NT2/D1 (cell line): ENCODE data around the gene COL4A3.
A peak's percentile ranks its signal among the peaks of the same experiment; 100 is the strongest.

ENCODE experiments used
- DNase-seq: peaks from one replicate; pipeline ENCODE4 v3.0.0-alpha.2; 2011; ENCODE audit warnings: low read depth, low spot score
- H3K27me3 ChIP-seq: 2 replicates; pipeline ENCODE4 v1.6.0; 2011; ENCODE audit warnings: mild to moderate bottlenecking; ENCODE audit not compliant: insufficient read length, insufficient read depth
- H3K36me3 ChIP-seq: 2 replicates; pipeline ENCODE4 v1.6.1; 2011; ENCODE audit warnings: mild to moderate bottlenecking, low read length, mixed read lengths; ENCODE audit not compliant: insufficient read depth, insufficient read length
- H3K4me1 ChIP-seq: 2 replicates; pipeline ENCODE4 v1.5.1; 2011; ENCODE audit not compliant: insufficient read depth, insufficient read length
- H3K4me3 ChIP-seq: 2 replicates; pipeline ENCODE4 v1.5.1; 2011; ENCODE audit warnings: low read depth; ENCODE audit not compliant: insufficient read length
- H3K9ac ChIP-seq: 2 replicates; pipeline ENCODE4 v1.6.0; 2011; ENCODE audit warnings: low read depth; ENCODE audit not compliant: insufficient read length
- H3K9me3 ChIP-seq: 2 replicates; pipeline ENCODE4 v1.5.1; 2011; ENCODE audit warnings: mild to moderate bottlenecking, low read length; ENCODE audit not compliant: insufficient read depth
- SUZ12 ChIP-seq: IDR thresholded peaks from 2 replicates; pipeline ENCODE4 v1.6.1; 2011; ENCODE audit not compliant: insufficient read length, insufficient read depth; ENCODE audit errors: extremely low read depth
- YY1 ChIP-seq: IDR thresholded peaks from 2 replicates; pipeline ENCODE4 v1.6.1; 2011; ENCODE audit not compliant: insufficient read length, insufficient read depth
- ZNF274 ChIP-seq: IDR thresholded peaks from 2 replicates; pipeline ENCODE4 v1.6.1; 2011; ENCODE audit warnings: mild to moderate bottlenecking, low read depth, low read length

The COL4A3 gene

DNA sequence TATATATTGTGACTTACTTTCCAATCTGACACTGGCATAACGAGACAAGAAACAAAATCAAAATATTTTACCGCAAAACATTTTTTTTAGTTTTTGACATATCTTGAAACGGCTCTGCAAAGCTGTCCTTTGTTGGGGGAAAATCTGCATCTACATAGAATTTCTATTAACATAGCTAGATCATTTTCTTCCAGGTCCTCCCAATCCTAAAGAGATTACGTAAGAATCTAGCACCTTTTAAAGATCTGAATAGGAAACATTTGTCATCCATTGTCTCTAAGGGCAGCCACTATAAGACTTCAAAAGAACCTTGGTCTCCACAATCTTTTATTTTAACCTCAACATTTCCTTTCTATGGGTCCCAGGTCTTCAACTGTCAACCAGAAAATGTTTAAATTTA, 159.4 kb downstream of the COL4A3 start:
- Histone ChIP-seq H3K4me1 (no peaks in the 10 kb centered on the region), H3K9ac (no peak overlapping the region), H3K27me3 (no peaks in the 10 kb centered on the region), H3K36me3 (no peaks in the 10 kb centered on the region), H3K9me3 (peaks cover 47% of the 10 kb centered on the region), H3K4me3 (no peak overlapping the region)
- DNase-seq = no peak
- no peak for TF ChIP-seq YY1
- TF ChIP-seq SUZ12 = no peak
- TF ChIP-seq ZNF274 = no peak

- H3K4me3 ChIP-seq = peak overlapping the region; percentile 88
- no peaks in the 10 kb centered on the region for H3K27me3 ChIP-seq
- peak overlapping the region; percentile 93 for H3K9ac ChIP-seq
- no peaks in the 10 kb centered on the region for H3K36me3 ChIP-seq
- H3K4me1 ChIP-seq = no peaks in the 10 kb centered on the region
- TF ChIP-seq SUZ12 (no peak), YY1 (no peak), ZNF274 (no peak)
- peaks cover 43% of the 10 kb centered on the region for H3K9me3 ChIP-seq
- peak; percentile 30 for DNase-seq
Measured at GRCh38 chr2:227324642-227324994, 160.2 kb downstream of the COL4A3 start.

- TF ChIP-seq YY1 (peak; percentile 96), ZNF274 (no peak)
- peaks cover 4% of the 10 kb centered on the region for H3K36me3 ChIP-seq
- peaks cover 37% of the 10 kb centered on the region for H3K9me3 ChIP-seq
- peak; percentile 80 for DNase-seq
- peak within 1 kb of the TSS; percentile 88 for H3K4me3 ChIP-seq
- no peaks in the 10 kb centered on the region for H3K4me1 ChIP-seq
- no peaks in the 10 kb centered on the region for H3K27me3 ChIP-seq
- H3K9ac ChIP-seq = peak within 1 kb of the TSS; percentile 93
Measured at GRCh38 chr2:227324995-227325838, 160.8 kb downstream of the COL4A3 start, which contains the start of gene MFF. Gene MFF, plus strand, starts transcription at chr2:227325251. Its CDS starts 5,415 bp downstream, at chr2:227330666.

DNA sequence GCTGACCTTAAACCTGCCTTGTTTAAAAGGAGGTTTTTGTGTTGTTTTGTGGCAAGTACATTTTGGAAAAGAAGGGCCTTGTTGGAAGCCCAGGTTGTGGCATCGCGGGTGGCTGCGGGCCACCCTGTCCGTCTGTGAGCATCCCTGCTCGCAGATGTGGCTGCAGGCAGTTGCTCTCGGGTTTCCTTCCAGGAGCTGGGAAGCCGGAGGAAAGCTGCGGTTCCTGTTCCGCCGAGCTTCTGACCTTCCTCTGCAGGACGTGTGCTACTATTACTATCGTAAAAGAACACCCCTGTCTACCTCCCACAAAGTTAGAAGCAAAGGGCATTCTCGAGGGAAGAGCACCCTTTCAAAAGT, 161.4 kb downstream of the COL4A3 start:
- Histone ChIP-seq H3K9me3 (peaks cover 31% of the 10 kb centered on the region), H3K9ac (peak overlapping the region; percentile 93), H3K36me3 (peaks cover 10% of the 10 kb centered on the region), H3K27me3 (no peaks in the 10 kb centered on the region), H3K4me1 (no peaks in the 10 kb centered on the region), H3K4me3 (peak overlapping the region; percentile 88)
- TF ChIP-seq ZNF274 (no peak), SUZ12 (no peak), YY1 (no peak)
- peak; percentile 8 for DNase-seq

- peak overlapping the region; percentile 16 for H3K9ac ChIP-seq
- no peak for DNase-seq
- no peak overlapping the region for H3K4me3 ChIP-seq
- H3K27me3 ChIP-seq = no peaks in the 10 kb centered on the region
- H3K4me1 ChIP-seq = no peaks in the 10 kb centered on the region
- TF ChIP-seq YY1 (no peak), SUZ12 (no peak), ZNF274 (no peak)
- peaks cover 18% of the 10 kb centered on the region for H3K36me3 ChIP-seq
- H3K9me3 ChIP-seq = peaks cover 22% of the 10 kb centered on the region
Measured at GRCh38 chr2:227326783-227327182, 162.4 kb downstream of the COL4A3 start.

- Histone ChIP-seq H3K36me3 (peaks cover 69% of the 10 kb centered on the region), H3K4me1 (no peaks in the 10 kb centered on the region)
- DNase-seq = no peak
Measured at GRCh38 chr2:227335713-227336112, 171.3 kb downstream of the COL4A3 start.

DNA sequence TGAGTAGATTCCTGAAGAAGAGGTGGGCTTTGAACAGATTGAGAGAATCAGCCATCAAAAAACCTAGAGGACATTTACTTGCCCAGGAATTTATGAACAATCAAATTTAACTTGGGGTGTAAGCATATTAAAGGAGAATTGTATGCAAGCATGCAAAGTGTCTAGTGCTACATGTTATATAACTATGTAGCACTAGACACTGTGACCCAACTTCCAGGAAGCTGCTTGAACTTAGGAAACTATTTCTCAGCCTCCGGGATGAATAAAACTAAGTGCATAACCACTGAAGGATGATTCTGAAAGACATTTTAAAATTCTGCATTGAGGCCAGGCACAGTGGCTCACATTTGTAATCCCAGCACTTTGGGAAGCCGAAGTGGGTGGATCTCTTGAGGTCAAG, 173.0 kb downstream of the COL4A3 start:
- Histone ChIP-seq H3K9ac (no peak overlapping the region), H3K27me3 (no peaks in the 10 kb centered on the region), H3K4me3 (no peak overlapping the region), H3K4me1 (no peaks in the 10 kb centered on the region), H3K9me3 (no peaks in the 10 kb centered on the region), H3K36me3 (peaks cover 64% of the 10 kb centered on the region)
- TF ChIP-seq ZNF274 (no peak), SUZ12 (no peak), YY1 (no peak)
- no peak for DNase-seq

More at GRCh38 chr2:227335713-227336112, 171.3 kb downstream of the COL4A3 start:
- Histone ChIP-seq H3K27me3 (no peaks in the 10 kb centered on the region), H3K4me3 (no peak overlapping the region), H3K9me3 (no peaks in the 10 kb centered on the region), H3K9ac (no peak overlapping the region)
- peak; percentile 18; the same call in 1 of the 2 replicates for TF ChIP-seq ZNF274
- TF ChIP-seq YY1 = no peak
